ENCODE measurements around the gene HIGD1A. TPM values are rescaled to one million over a fixed set of nuclear protein-coding genes. Genes with fewer than 3 reads are reported as not detected.
"Not testable (repeated sequence)": the region's sequence is repeated elsewhere in the genome, so short reads cannot be mapped to it uniquely, and the experiment has no call there.

The HIGD1A gene
- total and polyA plus RNA-seq, 2 experiments from 2014 or later = 121 to 445 TPM

GRCh38 chr3:42819351-42819965, 15.2 kb upstream of the HIGD1A start:
- peak in 1 of 2 donors; percentile 46 for DNase-seq (ENCODE audit: low read depth in 1 of 2, low spot score in 1 of 2)
- no peaks in the 10 kb centered on the region for H3K27me3 ChIP-seq

DNA sequence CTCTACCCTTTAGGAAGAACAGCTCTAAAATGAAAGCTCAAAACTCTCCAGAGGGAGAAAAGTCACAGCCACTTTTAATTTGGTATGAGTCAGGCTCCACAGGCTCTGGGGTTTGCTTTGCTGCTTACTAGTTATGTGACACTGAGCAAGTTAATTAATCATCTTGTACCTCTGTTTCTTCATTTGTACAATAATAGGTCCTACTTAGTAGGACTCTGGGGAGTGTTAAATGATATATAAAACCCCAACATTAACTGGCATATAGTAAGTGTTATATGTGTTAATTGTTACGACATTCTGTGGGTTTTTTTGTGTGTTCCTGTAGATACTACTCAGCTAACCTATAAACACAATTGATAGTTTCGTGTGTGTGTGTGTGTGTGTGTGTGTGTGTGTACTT, 11.5 kb upstream of the HIGD1A start:
- H3K27ac ChIP-seq = peak overlapping the region; percentile 91
- H3K4me3 ChIP-seq = no peak overlapping the region
- no peaks in the 10 kb centered on the region for H3K36me3 ChIP-seq
- H3K9me3 ChIP-seq (ENCODE audit: low read depth) = no peaks in the 10 kb centered on the region
- H3K27me3 ChIP-seq = no peaks in the 10 kb centered on the region
- TF ChIP-seq CTCF (IDR thresholded peaks at IDR 0.05; ENCODE audit: low read depth, low read length) = no peak
- peaks cover 55% of the 10 kb centered on the region for H3K4me1 ChIP-seq (ENCODE audit: low read depth)
- peak in 1 of 2 donors; percentile 18 for DNase-seq (ENCODE audit: low read depth in 1 of 2, low spot score in 1 of 2)

More at GRCh38 chr3:42819351-42819965, 15.2 kb upstream of the HIGD1A start:
- Histone ChIP-seq H3K27ac (no peak overlapping the region), H3K36me3 (no peaks in the 10 kb centered on the region), H3K4me1 (ENCODE audit: low read depth) (peaks cover 23% of the 10 kb centered on the region), H3K4me3 (no peak overlapping the region), H3K9me3 (ENCODE audit: low read depth) (no peaks in the 10 kb centered on the region)
- no peak for TF ChIP-seq CTCF (IDR thresholded peaks at IDR 0.05; ENCODE audit: low read depth, low read length)

- Histone ChIP-seq H3K36me3 (no peaks in the 10 kb centered on the region), H3K4me3 (no peak overlapping the region), H3K9me3 (ENCODE audit: low read depth) (no peaks in the 10 kb centered on the region), H3K27ac (peak overlapping the region; percentile 91), H3K27me3 (no peaks in the 10 kb centered on the region), H3K4me1 (ENCODE audit: low read depth) (peaks cover 55% of the 10 kb centered on the region)
- DNase-seq (ENCODE audit: low read depth in 1 of 2, low spot score in 1 of 2) = peak in 1 of 2 donors; percentile 45
- no peak for TF ChIP-seq CTCF (IDR thresholded peaks at IDR 0.05; ENCODE audit: low read depth, low read length)
These were observed 10.7 kb upstream of the HIGD1A start for GRCh38 chr3:42814914-42815507.

- no peak for TF ChIP-seq CTCF (IDR thresholded peaks at IDR 0.05; ENCODE audit: low read depth, low read length)
- no peaks in the 10 kb centered on the region for H3K9me3 ChIP-seq (ENCODE audit: low read depth)
- H3K27me3 ChIP-seq = no peaks in the 10 kb centered on the region
These were observed 10.0 kb upstream of the HIGD1A start for GRCh38 chr3:42814246-42814645.

GRCh38 chr3:42811118-42811883, 7.0 kb upstream of the HIGD1A start:
- H3K27ac ChIP-seq = peak overlapping the region; percentile 94
- H3K36me3 ChIP-seq; H3K4me3 ChIP-seq; H3K9me3 ChIP-seq (ENCODE audit: low read depth); H3K27me3 ChIP-seq: not testable (repeated sequence)
- peak; percentile 36 to 38 for DNase-seq (ENCODE audit: low read depth in 1 of 2, low spot score in 1 of 2)
- peaks cover 50% of the 10 kb centered on the region for H3K4me1 ChIP-seq (ENCODE audit: low read depth)

More at GRCh38 chr3:42814246-42814645, 10.0 kb upstream of the HIGD1A start:
- H3K4me3 ChIP-seq = no peak overlapping the region
- H3K36me3 ChIP-seq = no peaks in the 10 kb centered on the region
- peak in 1 of 2 donors; percentile 51 for DNase-seq (ENCODE audit: low read depth in 1 of 2, low spot score in 1 of 2)
- H3K27ac ChIP-seq = peak overlapping the region; percentile 91
- peaks cover 52% of the 10 kb centered on the region for H3K4me1 ChIP-seq (ENCODE audit: low read depth)

DNA sequence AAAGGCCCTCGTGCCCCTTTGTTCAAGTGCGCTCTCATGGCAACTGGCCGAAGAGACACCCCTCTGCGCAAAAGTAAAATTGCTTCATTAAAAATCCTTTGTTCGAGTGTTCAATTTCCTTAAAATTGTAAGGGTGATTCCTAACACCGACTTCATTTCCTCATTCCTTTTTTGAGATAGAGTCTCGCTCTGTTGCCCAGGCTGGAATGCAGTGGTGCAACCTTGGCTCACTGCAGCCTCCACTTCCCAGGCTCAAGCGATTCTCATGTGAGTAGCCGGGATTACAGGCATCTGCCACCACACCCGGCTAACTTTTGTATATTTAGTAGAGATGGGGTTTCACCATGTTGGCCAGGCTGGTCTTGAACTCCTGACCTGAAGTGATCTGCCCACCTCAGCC, 6.4 kb upstream of the HIGD1A start:
- Histone ChIP-seq H3K4me1 (ENCODE audit: low read depth) (peaks cover 44% of the 10 kb centered on the region), H3K27ac (peak overlapping the region; percentile 94)
- not testable (repeated sequence) for DNase-seq (ENCODE audit: low read depth in 1 of 2, low spot score in 1 of 2); H3K36me3 ChIP-seq; H3K9me3 ChIP-seq (ENCODE audit: low read depth); H3K27me3 ChIP-seq; H3K4me3 ChIP-seq
